ENCODE measurements around the gene CDSN.

GRCh38 chr6:31113861-31114540 lies 6.2 kb downstream of the CDSN start:
- no peak for TF ChIP-seq CTCF (IDR thresholded peaks at IDR 0.05)
- no peak for TF ChIP-seq EP300 (IDR thresholded peaks at IDR 0.05)

All from gastroesophageal sphincter (tissue), 3 donors.